HTR-8/SVneo (cell line): ENCODE data around the gene CFAP161.

Experiments used
- DNase-seq: peaks from one replicate; pipeline ENCODE4 v3.0.0; 2011; ENCODE audit warnings: low spot score, mixed read lengths; ENCODE audit not compliant: insufficient read length
- FAIRE-seq: peaks from 2 replicates; lab custom pipeline; 2011; peaks lifted over from hg19 to GRCh38; lab: Jason Lieb, UNC

Gene CFAP161

GRCh38 chr15:81133782-81134461 is at the start of gene CFAP161:
Gene CFAP161 (plus strand): TSS chr15:81134270. CDS start chr15:81134330, 60 bp downstream.
- FAIRE-seq: no peak

GRCh38 chr15:81084716-81085115 is 49.4 kb upstream of the CFAP161 start:
- FAIRE-seq: no peak
- no peak for DNase-seq

More at GRCh38 chr15:81133782-81134461, at the start of gene CFAP161:
- DNase-seq: no peak

- no peak for FAIRE-seq
These were observed 48.9 kb upstream of the CFAP161 start for GRCh38 chr15:81085213-81085612.

GRCh38 chr15:81085898-81086297 is 48.2 kb upstream of the CFAP161 start:
- FAIRE-seq (no peak), DNase-seq (no peak)

More at GRCh38 chr15:81085213-81085612, 48.9 kb upstream of the CFAP161 start:
- no peak for DNase-seq

GRCh38 chr15:81087066-81087465 is 47.0 kb upstream of the CFAP161 start:
- no peak for DNase-seq
- no peak for FAIRE-seq

- DNase-seq: no peak
- no peak for FAIRE-seq
These were observed 46.4 kb upstream of the CFAP161 start for GRCh38 chr15:81087694-81088093.

GRCh38 chr15:81088470-81089013 is 45.5 kb upstream of the CFAP161 start:
- no peak for FAIRE-seq

GRCh38 chr15:81091889-81092558 is 42.0 kb upstream of the CFAP161 start:
- FAIRE-seq: no peak
- DNase-seq: peak; percentile 30

More at GRCh38 chr15:81088470-81089013, 45.5 kb upstream of the CFAP161 start:
- DNase-seq: no peak

- no peak for DNase-seq
These were observed 41.5 kb upstream of the CFAP161 start for GRCh38 chr15:81092559-81092902.

GRCh38 chr15:81093961-81094360 is 40.1 kb upstream of the CFAP161 start:
- FAIRE-seq (no peak), DNase-seq (no peak)

More at GRCh38 chr15:81092559-81092902, 41.5 kb upstream of the CFAP161 start:
- no peak for FAIRE-seq

- DNase-seq: no peak
- FAIRE-seq: no peak
These were observed 38.2 kb upstream of the CFAP161 start for GRCh38 chr15:81095690-81096365.

GRCh38 chr15:81096398-81096797 is 37.7 kb upstream of the CFAP161 start:
- no peak for DNase-seq
- FAIRE-seq: no peak

- FAIRE-seq (no peak), DNase-seq (no peak)
These were observed 36.8 kb upstream of the CFAP161 start for GRCh38 chr15:81097116-81097889.

GRCh38 chr15:81097890-81098280 is 36.2 kb upstream of the CFAP161 start:
- DNase-seq: no peak
- FAIRE-seq: no peak

GRCh38 chr15:81098349-81098748 is 35.7 kb upstream of the CFAP161 start:
- DNase-seq (no peak), FAIRE-seq (no peak)

- DNase-seq (no peak), FAIRE-seq (no peak)
These were observed 35.0 kb upstream of the CFAP161 start for GRCh38 chr15:81098861-81099651.

- DNase-seq (no peak), FAIRE-seq (no peak)
These were observed 31.9 kb upstream of the CFAP161 start for GRCh38 chr15:81101894-81102815.

- FAIRE-seq: no peak
These were observed 30.2 kb upstream of the CFAP161 start for GRCh38 chr15:81103857-81104256.

More at GRCh38 chr15:81103857-81104256, 30.2 kb upstream of the CFAP161 start:
- no peak for DNase-seq
